Muscle of leg (tissue), 11 donors: ENCODE data around the gene IFT80. TPM values are rescaled to one million over a fixed set of nuclear protein-coding genes. Genes with fewer than 3 reads are reported as not detected.
A peak's percentile ranks its signal among the peaks of the same experiment; 100 is the strongest.
"Not testable (repeated sequence)": the region's sequence is repeated elsewhere in the genome, so short reads cannot be mapped to it uniquely, and the experiment has no call there.

Experiments
- DNase-seq: peaks from one replicate; pipeline ENCODE4 v3.0.0; 2013
- H3K27ac ChIP-seq: one replicate; pipeline ENCODE4 v1.5.1; 2013; ENCODE audit warnings: mild to moderate bottlenecking, low read length, control low read depth
- H3K27me3 ChIP-seq: one replicate; pipeline ENCODE4 v1.6.1; 2013; ENCODE audit warnings: low read length; ENCODE audit not compliant: control insufficient read depth, insufficient read depth
- H3K36me3 ChIP-seq: one replicate; pipeline ENCODE4 v1.6.1; 2013; ENCODE audit warnings: low read length; ENCODE audit not compliant: control insufficient read depth, insufficient read depth
- H3K4me1 ChIP-seq: one replicate; pipeline ENCODE4 v1.6.1; 2013; ENCODE audit warnings: low read length; ENCODE audit not compliant: control insufficient read depth, insufficient read depth
- H3K4me3 ChIP-seq: one replicate; pipeline ENCODE4 v1.5.1; 2013; ENCODE audit warnings: low read length, control low read depth
- H3K9me3 ChIP-seq: replicated peaks from 2 replicates; pipeline ENCODE4 v1.6.1; 2013; ENCODE audit warnings: low read depth, low read length; ENCODE audit not compliant: control insufficient read depth
- WGBS: methylation state at CpG from one replicate; pipeline ENCODE4 v1.1.5; 2013; ENCODE audit warnings: missing lambda C conversion rate; ENCODE audit not compliant: insufficient coverage; 5-methylcytosine and 5-hydroxymethylcytosine counted together
- polyA plus RNA-seq, 8 donors: library from polyadenylated mRNA; unstranded; fragments of 120-200 nt; gene quantifications; one replicate each; pipeline versions ENCODE4 v1.2.1 to v1.2.3, GENCODE V29; 2013; ENCODE audit warnings: inconsistent platforms in 1 of 8, low replicate concordance in 1 of 8; ENCODE audit not compliant: insufficient read length in 8 of 8, insufficient read depth in 1 of 8
- total RNA-seq: library from RNA; stranded (reverse); fragments of 120-200 nt; gene quantifications from one replicate; pipeline ENCODE4 v1.2.4, GENCODE V29; 2013

The IFT80 gene
- total and polyA plus RNA-seq, 9 donors: 17.6 to 30.9 (median 24.6) TPM

DNA sequence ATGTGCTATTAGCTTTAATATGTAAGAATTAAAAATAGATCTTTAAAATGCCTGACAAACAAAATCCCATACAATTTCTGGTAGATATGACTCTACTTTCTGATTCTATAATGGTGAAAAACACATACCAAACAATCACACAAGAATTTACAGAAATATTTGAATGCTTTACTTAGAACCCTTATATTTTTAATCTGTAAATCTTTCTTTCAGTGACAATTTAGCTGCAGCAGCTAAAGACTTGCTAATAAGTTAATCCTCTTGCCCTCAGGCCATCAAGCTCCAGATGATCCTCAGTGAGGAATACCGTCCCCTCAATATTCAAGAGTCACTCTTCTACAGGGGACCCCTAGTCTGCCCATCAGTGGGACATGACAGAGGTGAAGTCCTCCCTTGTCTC is 118.2 kb downstream of the IFT80 start:
- no peak for DNase-seq
- H3K27me3 ChIP-seq: no peaks in the 10 kb centered on the region
- peaks cover 5% of the 10 kb centered on the region for H3K36me3 ChIP-seq
- H3K27ac ChIP-seq: no peak overlapping the region
- no peaks in the 10 kb centered on the region for H3K4me1 ChIP-seq
- H3K9me3 ChIP-seq: no peaks in the 10 kb centered on the region
- WGBS: 100% methylated on average over 1 of the region's 1 CpG
- H3K4me3 ChIP-seq: no peak overlapping the region

DNA sequence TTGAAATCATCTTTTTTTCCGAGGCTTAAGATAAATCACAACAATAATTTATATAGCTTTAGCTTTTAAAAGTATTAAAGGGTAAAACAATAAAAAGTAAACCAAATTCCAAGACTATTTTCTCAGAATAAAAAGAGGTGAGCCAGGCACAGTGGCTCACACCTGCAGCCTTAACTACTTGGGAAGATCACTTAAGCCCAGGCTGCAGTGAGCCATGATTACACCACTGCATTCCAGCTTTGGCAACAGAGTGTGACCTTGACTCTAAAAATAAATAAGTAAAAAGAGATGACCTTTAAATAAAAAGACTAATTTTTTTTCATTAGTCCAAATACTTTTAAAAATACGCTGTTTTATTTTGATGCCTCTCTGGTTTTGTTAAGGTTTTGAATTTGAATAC is 119.4 kb downstream of the IFT80 start:
- WGBS: no CpG with 5 or more reads among the region's 2 CpGs
- Histone ChIP-seq H3K27me3 (no peaks in the 10 kb centered on the region), H3K4me1 (no peaks in the 10 kb centered on the region), H3K9me3 (no peaks in the 10 kb centered on the region), H3K27ac (no peak overlapping the region), H3K36me3 (peaks cover 6% of the 10 kb centered on the region), H3K4me3 (no peak overlapping the region)
- DNase-seq: no peak

DNA sequence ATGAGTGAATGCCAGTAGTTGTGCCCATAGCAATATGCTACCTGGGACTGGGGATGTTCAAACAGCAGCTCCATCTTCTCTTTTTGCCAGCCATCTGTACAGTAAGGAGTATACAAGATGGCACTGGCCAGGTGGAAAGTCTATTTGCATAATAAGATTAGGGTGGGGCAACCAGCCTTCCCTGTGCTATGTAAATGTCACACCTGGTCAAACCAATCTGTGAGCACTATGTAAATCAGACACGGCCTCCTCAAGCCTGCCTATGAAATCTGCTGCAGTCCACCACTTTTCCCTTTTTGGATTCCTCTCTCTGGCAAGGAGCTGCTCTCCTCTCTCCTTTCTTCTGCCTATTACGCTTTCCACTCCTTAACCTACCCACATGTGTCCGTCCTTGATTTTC is 120.8 kb downstream of the IFT80 start:
- Histone ChIP-seq H3K9me3 (no peaks in the 10 kb centered on the region), H3K4me1 (no peaks in the 10 kb centered on the region), H3K36me3 (peaks cover 7% of the 10 kb centered on the region), H3K27ac (no peak overlapping the region), H3K27me3 (no peaks in the 10 kb centered on the region), H3K4me3 (no peak overlapping the region)
- WGBS: 87% methylated on average over 2 of the region's 3 CpGs
- no peak for DNase-seq

DNA sequence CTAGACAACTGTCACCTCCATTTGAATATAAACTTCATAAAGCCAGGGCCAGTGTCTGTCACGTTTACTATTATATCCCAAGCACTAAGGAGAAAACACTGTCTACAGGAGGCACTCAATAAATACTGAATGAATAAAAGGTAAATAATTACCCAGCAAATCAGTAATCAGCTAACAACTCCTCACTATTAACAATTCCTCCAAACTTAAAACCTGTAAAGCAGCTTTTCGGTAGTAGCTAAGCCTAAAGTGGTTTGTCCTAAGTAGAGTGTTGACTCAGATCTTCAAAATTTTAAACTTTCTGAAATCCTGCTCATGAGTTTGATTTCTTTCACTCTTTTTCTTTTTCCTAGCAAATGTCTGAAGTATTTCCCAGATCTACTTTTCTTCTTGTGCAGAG is 133.9 kb downstream of the IFT80 start:
- H3K4me1 ChIP-seq: no peaks in the 10 kb centered on the region
- H3K9me3 ChIP-seq: no peaks in the 10 kb centered on the region
- H3K27me3 ChIP-seq: no peaks in the 10 kb centered on the region
- no peak overlapping the region for H3K27ac ChIP-seq
- no peaks in the 10 kb centered on the region for H3K36me3 ChIP-seq
- WGBS: no CpG with 5 or more reads among the region's 2 CpGs
- no peak for DNase-seq
- H3K4me3 ChIP-seq: no peak overlapping the region

DNA sequence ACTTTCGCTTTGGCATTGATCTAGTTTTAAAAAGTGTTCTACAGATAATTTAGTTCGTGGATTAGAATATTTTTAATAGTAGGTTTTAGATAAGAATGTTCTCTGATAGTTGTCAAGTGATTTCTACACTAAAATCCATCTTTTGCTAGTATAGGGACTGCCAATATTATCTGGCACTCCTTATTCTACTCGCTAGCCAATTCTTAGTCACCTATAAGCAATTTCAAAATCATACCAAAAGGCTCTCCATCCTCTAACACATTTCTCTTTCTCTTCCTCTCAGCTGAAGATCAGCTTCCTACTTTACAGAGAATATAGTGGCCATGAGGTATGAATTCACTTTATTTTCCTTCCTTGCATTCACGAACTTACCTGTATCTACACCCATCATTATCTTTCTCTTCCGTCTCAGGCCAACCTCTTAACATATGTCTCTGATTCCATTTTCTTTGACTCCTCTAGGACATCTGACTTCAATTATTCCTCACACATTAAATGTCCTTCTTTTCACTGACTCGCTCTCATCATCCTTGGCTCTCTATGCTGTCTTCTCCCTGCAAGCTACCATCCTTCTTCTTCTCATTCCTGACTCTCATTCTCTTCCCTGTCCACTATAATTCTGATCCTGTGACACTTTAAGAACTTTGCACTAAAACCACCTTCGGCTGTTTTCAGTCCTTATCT is 138.3 kb downstream of the IFT80 start:
- WGBS: 73% methylated on average over 3 of the region's 7 CpGs
- Histone ChIP-seq H3K36me3 (no peaks in the 10 kb centered on the region), H3K27me3 (no peaks in the 10 kb centered on the region), H3K9me3 (no peaks in the 10 kb centered on the region), H3K4me1 (no peaks in the 10 kb centered on the region), H3K27ac (no peak overlapping the region), H3K4me3 (no peak overlapping the region)
- DNase-seq: peak; percentile 18

DNA sequence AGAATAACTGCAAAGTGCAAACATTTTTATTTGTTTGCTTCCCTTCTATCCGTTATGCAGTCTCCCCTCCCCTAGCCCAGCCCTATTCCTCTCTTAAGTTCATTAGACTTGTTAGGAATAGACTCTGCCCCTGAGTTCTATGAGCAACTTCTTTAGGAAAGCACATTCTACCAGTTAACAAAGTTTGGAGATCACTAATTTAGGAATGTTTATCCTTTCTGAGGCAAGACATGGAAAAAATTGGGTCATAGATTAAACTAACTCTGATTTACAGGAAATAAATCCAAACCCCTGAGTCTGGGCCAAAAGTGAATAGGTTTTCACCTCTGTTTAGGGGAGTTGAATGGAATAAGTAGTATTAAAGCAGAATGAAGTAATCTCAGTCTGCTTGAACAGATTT is 139.4 kb downstream of the IFT80 start:
- Histone ChIP-seq H3K27ac (no peak overlapping the region), H3K9me3 (no peaks in the 10 kb centered on the region), H3K4me1 (no peaks in the 10 kb centered on the region), H3K27me3 (no peaks in the 10 kb centered on the region), H3K4me3 (no peak overlapping the region), H3K36me3 (no peaks in the 10 kb centered on the region)
- peak; percentile 9 for DNase-seq
- no CpG with 5 or more reads among the region's 1 CpG for WGBS

DNA sequence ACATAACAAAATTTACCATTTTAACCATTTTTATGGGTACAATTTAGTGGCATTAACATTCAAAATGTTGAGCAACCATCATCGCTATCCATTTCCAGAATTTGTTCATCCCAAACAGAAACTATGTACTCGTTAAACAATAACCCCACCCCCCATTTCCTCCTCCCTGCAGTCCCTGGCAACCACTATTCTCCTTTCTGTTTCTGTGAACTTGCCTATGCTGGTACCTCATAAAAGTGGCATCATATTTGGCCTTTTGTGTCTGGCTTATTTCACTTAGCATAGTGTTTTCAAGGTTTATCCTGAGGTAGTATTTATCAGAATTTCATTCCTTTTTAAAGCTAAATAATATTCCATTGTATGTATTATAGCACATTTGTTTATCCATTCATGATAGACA is 141.4 kb downstream of the IFT80 start:
- H3K27me3 ChIP-seq: no peaks in the 10 kb centered on the region
- no peaks in the 10 kb centered on the region for H3K36me3 ChIP-seq
- H3K9me3 ChIP-seq: no peaks in the 10 kb centered on the region
- no peak overlapping the region for H3K27ac ChIP-seq
- H3K4me3 ChIP-seq: no peak overlapping the region
- H3K4me1 ChIP-seq: no peaks in the 10 kb centered on the region
- no peak for DNase-seq
- WGBS: 88% methylated on average over 2 of the region's 2 CpGs

DNA sequence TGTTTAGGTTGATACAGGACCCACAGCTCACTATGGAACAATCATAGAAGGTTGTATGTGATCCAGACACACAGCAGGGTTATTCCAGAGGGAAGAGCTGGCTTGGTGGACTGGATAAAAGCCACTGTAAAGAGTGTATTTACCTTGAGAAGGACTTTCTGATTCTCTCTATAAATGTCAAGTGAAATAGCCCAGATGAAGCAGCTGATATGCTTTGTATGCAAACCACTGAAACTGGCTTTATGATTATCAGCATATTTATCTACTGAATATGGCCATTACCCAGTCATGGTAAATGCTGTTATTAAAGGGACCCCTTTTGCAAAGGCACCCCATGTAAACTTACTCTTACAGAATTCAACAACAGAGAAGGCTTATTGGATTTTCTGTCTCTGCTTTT is 145.7 kb downstream of the IFT80 start:
- Histone ChIP-seq H3K9me3 (no peaks in the 10 kb centered on the region), H3K27ac (no peak overlapping the region), H3K4me3 (no peak overlapping the region), H3K27me3 (no peaks in the 10 kb centered on the region), H3K4me1 (no peaks in the 10 kb centered on the region), H3K36me3 (no peaks in the 10 kb centered on the region)
- DNase-seq: no peak

DNA sequence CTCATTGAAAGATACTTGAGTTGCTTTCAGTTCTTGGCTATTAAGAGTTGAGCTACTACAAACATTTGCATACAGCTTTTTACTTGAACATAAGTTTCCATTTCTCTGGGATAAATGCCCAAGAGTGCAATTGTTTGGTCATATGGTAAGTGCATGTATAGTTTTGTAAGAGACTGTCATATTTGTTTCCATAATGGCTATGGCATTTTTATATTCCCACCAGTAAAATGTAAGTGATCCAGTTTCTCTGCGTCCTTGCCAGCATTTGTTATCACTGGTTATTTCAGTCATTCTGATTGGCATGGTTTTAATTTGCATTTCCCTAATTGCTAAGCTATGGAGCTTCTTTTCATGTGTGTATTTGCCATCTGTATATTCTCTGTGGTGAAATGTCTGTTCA is 151.3 kb downstream of the IFT80 start:
- Histone ChIP-seq H3K27me3 (no peaks in the 10 kb centered on the region), H3K36me3 (no peaks in the 10 kb centered on the region), H3K9me3 (no peaks in the 10 kb centered on the region), H3K4me3 (no peak overlapping the region), H3K27ac (no peak overlapping the region), H3K4me1 (no peaks in the 10 kb centered on the region)
- no peak for DNase-seq
- WGBS: no CpG with 5 or more reads among the region's 1 CpG

DNA sequence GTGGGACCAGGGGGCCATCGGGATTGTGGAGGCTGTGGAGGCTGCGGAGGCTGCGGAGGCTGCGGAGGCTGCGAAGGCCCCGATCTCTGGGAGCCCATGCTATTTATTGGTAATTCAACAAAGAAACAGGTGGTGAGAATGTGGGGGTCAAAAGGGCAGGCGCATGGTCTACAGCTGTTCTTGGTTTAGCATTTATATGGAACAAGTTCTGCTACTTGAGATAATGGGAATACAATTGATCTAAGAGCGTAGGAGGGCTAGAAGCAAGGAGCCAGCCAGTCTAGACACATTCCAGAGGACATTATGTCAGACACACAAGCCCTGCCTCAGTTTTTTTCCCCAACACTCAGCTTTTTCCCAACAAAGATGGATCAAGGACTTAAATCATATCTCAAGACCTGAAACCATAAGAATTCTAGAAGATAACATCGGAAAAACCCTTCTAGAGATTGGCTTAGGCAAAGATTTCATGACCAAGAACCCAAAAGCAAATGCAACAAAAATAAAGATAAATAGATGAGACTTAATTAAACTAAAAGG is 153.7 kb downstream of the IFT80 start:
- H3K9me3 ChIP-seq: no peaks in the 10 kb centered on the region
- no peak overlapping the region for H3K4me3 ChIP-seq
- no peaks in the 10 kb centered on the region for H3K4me1 ChIP-seq
- no peak for DNase-seq
- H3K27ac ChIP-seq: no peak overlapping the region
- no peaks in the 10 kb centered on the region for H3K27me3 ChIP-seq
- no peaks in the 10 kb centered on the region for H3K36me3 ChIP-seq
- WGBS: 96% methylated on average over 7 of the region's 9 CpGs

DNA sequence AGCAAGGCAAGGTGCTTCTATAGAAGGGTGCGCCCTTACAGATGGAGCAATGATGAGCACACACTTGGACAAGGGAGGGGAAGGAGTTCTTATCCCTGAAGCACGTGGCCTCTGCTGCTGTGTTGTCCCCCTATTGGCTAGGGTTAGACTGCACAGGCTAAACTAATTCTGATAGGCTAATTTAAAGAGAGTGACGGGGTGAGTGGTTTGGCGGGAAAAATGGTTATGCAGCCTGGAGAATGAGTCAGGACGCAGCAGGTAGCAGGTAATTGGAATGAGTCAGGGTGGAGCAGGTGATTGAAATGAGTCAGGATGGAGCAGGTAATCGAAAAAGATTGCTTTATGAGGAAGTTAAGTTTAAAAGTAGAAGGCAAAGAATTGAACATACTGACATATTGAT is 158.3 kb downstream of the IFT80 start:
- H3K4me3 ChIP-seq, H3K27ac ChIP-seq, H3K36me3 ChIP-seq, H3K4me1 ChIP-seq, H3K27me3 ChIP-seq, DNase-seq, H3K9me3 ChIP-seq: not testable (repeated sequence)
- WGBS: 87% methylated on average over 5 of the region's 6 CpGs
